H9 (cell line): ENCODE results near the gene TRPC3. TPM values are rescaled to one million over a fixed set of nuclear protein-coding genes. Genes with fewer than 3 reads are reported as not detected.

ENCODE experiments used
- DNase-seq: peaks from one replicate; pipeline ENCODE4 v3.0.0-alpha.2; 2017
- H2AFZ ChIP-seq: one replicate; pipeline ENCODE4 v1.6.1; 2013; ENCODE audit warnings: mild to moderate bottlenecking, low read length, control low read depth, moderate library complexity
- H2AK5ac ChIP-seq: 2 replicates; pipeline ENCODE4 v1.6.1; 2013; ENCODE audit warnings: low read length, control low read depth, mixed read lengths; ENCODE audit not compliant: insufficient read length
- H2BK120ac ChIP-seq: one replicate; pipeline ENCODE4 v1.6.1; 2013; ENCODE audit warnings: low read depth, mild to moderate bottlenecking, low read length, control low read depth, inconsistent platforms; ENCODE audit not compliant: poor library complexity, severe bottlenecking
- H2BK12ac ChIP-seq: 2 replicates; pipeline ENCODE4 v1.6.1; 2013; ENCODE audit warnings: low read length, control low read depth, mixed read lengths, low read depth; ENCODE audit not compliant: insufficient read length
- H2BK15ac ChIP-seq: 2 replicates; pipeline ENCODE4 v1.6.1; 2013; ENCODE audit warnings: low read depth, low read length, control low read depth
- H2BK20ac ChIP-seq: one replicate; pipeline ENCODE4 v1.6.1; 2013; ENCODE audit warnings: low read depth, mild to moderate bottlenecking, low read length, control low read depth, inconsistent platforms; ENCODE audit not compliant: poor library complexity, severe bottlenecking
- H2BK5ac ChIP-seq: 2 replicates; pipeline ENCODE4 v1.6.1; 2013; ENCODE audit warnings: low read length, control low read depth, mixed read lengths; ENCODE audit not compliant: insufficient read length
- H3K14ac ChIP-seq: 2 replicates; pipeline ENCODE4 v1.6.1; 2013; ENCODE audit warnings: low read length, control low read depth; ENCODE audit not compliant: insufficient read depth
- H3K18ac ChIP-seq: 2 replicates; pipeline ENCODE4 v1.6.1; 2013; ENCODE audit warnings: low read depth, mild to moderate bottlenecking, mixed read lengths, low read length, control low read depth; ENCODE audit not compliant: insufficient read length
- H3K23ac ChIP-seq: 2 replicates; pipeline ENCODE4 v1.6.1; 2013; ENCODE audit warnings: low read length, control low read depth, mixed read lengths, low read depth; ENCODE audit not compliant: insufficient read length
- H3K23me2 ChIP-seq: 2 replicates; pipeline ENCODE4 v1.6.1; 2013; ENCODE audit warnings: low read depth, mild to moderate bottlenecking, mixed read lengths, low read length, control low read depth; ENCODE audit not compliant: insufficient read length, poor library complexity, severe bottlenecking
- H3K27ac ChIP-seq: 2 replicates; pipeline ENCODE4 v1.5.1; 2013; ENCODE audit warnings: low read length, control low read depth, mixed read lengths, low read depth; ENCODE audit not compliant: insufficient read length
- H3K27me3 ChIP-seq: 2 replicates; pipeline ENCODE4 v1.6.1; 2013; ENCODE audit warnings: low read length, control low read depth, inconsistent platforms; ENCODE audit not compliant: insufficient read depth
- H3K4ac ChIP-seq: 2 replicates; pipeline ENCODE4 v1.6.1; 2013; ENCODE audit warnings: low read depth, mild to moderate bottlenecking, control low read depth, inconsistent platforms, low read length, moderate library complexity
- H3K4me1 ChIP-seq: 2 replicates; pipeline ENCODE4 v1.6.1; 2013; ENCODE audit warnings: low read length, control low read depth, inconsistent platforms; ENCODE audit not compliant: insufficient read depth
- H3K4me2 ChIP-seq: 2 replicates; pipeline ENCODE4 v1.6.1; 2013; ENCODE audit warnings: low read length, control low read depth, mixed read lengths; ENCODE audit not compliant: insufficient read length, insufficient read depth
- H3K56ac ChIP-seq: 2 replicates; pipeline ENCODE4 v1.6.1; 2013; ENCODE audit warnings: low read depth, mild to moderate bottlenecking, mixed read lengths, low read length, control low read depth; ENCODE audit not compliant: insufficient read length
- H3K79me1 ChIP-seq: 2 replicates; pipeline ENCODE4 v1.6.1; 2013; ENCODE audit warnings: low read depth, mild to moderate bottlenecking, moderate library complexity, low read length, control low read depth, inconsistent platforms; ENCODE audit not compliant: insufficient read depth, poor library complexity, severe bottlenecking
- H3K79me2 ChIP-seq: 2 replicates; pipeline ENCODE4 v1.6.1; 2013; ENCODE audit warnings: low read length, control low read depth, inconsistent platforms; ENCODE audit not compliant: insufficient read depth
- H3K9ac ChIP-seq: 2 replicates; pipeline ENCODE4 v1.6.1; 2013; ENCODE audit warnings: low read length, control low read depth, mixed read lengths; ENCODE audit not compliant: insufficient read length; ENCODE audit errors: extremely low read depth
- H3K9me3 ChIP-seq: one replicate; pipeline ENCODE4 v1.6.1; 2013; ENCODE audit warnings: low read depth, low read length, inconsistent platforms; ENCODE audit not compliant: control insufficient read depth
- H3T11ph ChIP-seq: one replicate; pipeline ENCODE4 v1.6.1; 2013; ENCODE audit warnings: mild to moderate bottlenecking, low read length, control low read depth, inconsistent platforms
- H4K20me1 ChIP-seq: one replicate; pipeline ENCODE4 v1.6.1; 2013; ENCODE audit not compliant: control insufficient read depth, insufficient read length, insufficient read depth
- H4K5ac ChIP-seq: 2 replicates; pipeline ENCODE4 v1.6.1; 2013; ENCODE audit warnings: low read depth, mild to moderate bottlenecking, mixed read lengths, low read length, control low read depth; ENCODE audit not compliant: insufficient read length
- H4K8ac ChIP-seq: replicated peaks from 2 replicates; pipeline ENCODE4 v1.6.1; 2013; ENCODE audit warnings: low read length, control low read depth, mixed read lengths, low read depth; ENCODE audit not compliant: insufficient read length
- H4K91ac ChIP-seq: 2 replicates; pipeline ENCODE4 v1.6.1; 2013; ENCODE audit warnings: low read depth, mild to moderate bottlenecking, moderate library complexity, mixed read lengths, low read length, control low read depth; ENCODE audit not compliant: insufficient read length
- H3K27ac Mint-ChIP-seq, 3 experiments: 2 replicates in 2 of 3; 3 replicates in 1 of 3; pipeline ENCODE4 v1.8.0; 2020 to 2021; ENCODE audit warnings: mixed read lengths in 3 of 3, mild to moderate bottlenecking in 1 of 3, moderate library complexity in 1 of 3
- H3K27me3 Mint-ChIP-seq: 2 replicates; pipeline ENCODE4 v1.8.0; 2021; ENCODE audit warnings: low read depth, mild to moderate bottlenecking, moderate library complexity, mixed read lengths
- H3K36me3 Mint-ChIP-seq, 3 experiments: 2 replicates in 2 of 3; 3 replicates in 1 of 3; pipeline ENCODE4 v1.8.0; 2020 to 2021; ENCODE audit warnings: low read depth in 3 of 3, mixed read lengths in 3 of 3; ENCODE audit not compliant: insufficient read depth in 1 of 3
- H3K4me1 Mint-ChIP-seq, 2 experiments: 2 replicates each; pipeline ENCODE4 v1.8.0; 2020; ENCODE audit warnings: mixed read lengths in 2 of 2
- H3K4me3 Mint-ChIP-seq, 2 experiments: 2 replicates in 1 of 2; 3 replicates in 1 of 2; pipeline ENCODE4 v1.8.0; 2020 to 2021; ENCODE audit warnings: mild to moderate bottlenecking in 2 of 2, mixed read lengths in 2 of 2, moderate library complexity in 1 of 2
- H3K9me3 Mint-ChIP-seq, 2 experiments: 2 replicates in 1 of 2; 3 replicates in 1 of 2; pipeline ENCODE4 v1.8.0; 2020; ENCODE audit warnings: mild to moderate bottlenecking in 2 of 2, mixed read lengths in 2 of 2, moderate library complexity in 1 of 2
- WGBS: extraction: QIAGEN DNeasy Blood & Tissue Kit; methylation state at CpG from one replicate; pipeline ENCODE4 v1.1.7; 2013; ENCODE audit warnings: missing lambda C conversion rate, low lambda C conversion rate, mixed read lengths; ENCODE audit not compliant: insufficient read length; ENCODE audit errors: extremely low coverage; 5-methylcytosine and 5-hydroxymethylcytosine counted together
- total RNA-seq: library from RNA; stranded (reverse); gene quantifications from 2 replicates; pipeline ENCODE4 v1.2.1, GENCODE V29; 2021
- TF ChIP-seq, protein P1 (sequence below): fragments of 200-600 bp; sonication (generic); conservative IDR thresholded peaks from 3 replicates; pipeline ENCODE4 v1.8.0; 2021; ENCODE audit warnings: antibody characterized with exemption, mild to moderate bottlenecking

The TRPC3 gene
- total RNA-seq, 1 experiment from 2014 or later, result 0.13 TPM

- Histone ChIP-seq H3K23ac (no peak overlapping the region), H4K20me1 (no peaks in the 10 kb centered on the region), H2AFZ (no peak overlapping the region), H3K56ac (no peak overlapping the region), H4K5ac (no peak overlapping the region), H2BK15ac (no peak overlapping the region), H2BK20ac (no peak overlapping the region), H4K91ac (no peak overlapping the region), H2BK5ac (no peak overlapping the region), H2BK12ac (no peak overlapping the region), H3K9ac (no peak overlapping the region), H3K4me2 (no peak overlapping the region), H3K79me1 (no peaks in the 10 kb centered on the region), H3K23me2 (no peaks in the 10 kb centered on the region), H3K27me3 (no peaks in the 10 kb centered on the region), H4K8ac (no peak overlapping the region), H3K4ac (no peak overlapping the region), H2AK5ac (no peak overlapping the region), H3K79me2 (no peaks in the 10 kb centered on the region), H3T11ph (no peak overlapping the region), H3K14ac (no peak overlapping the region), H3K18ac (no peak overlapping the region), H3K4me1 (no peaks in the 10 kb centered on the region), H3K9me3 (no peaks in the 10 kb centered on the region), H2BK120ac (no peak overlapping the region), H3K27ac (no peak overlapping the region)
- no peak overlapping the region for H3K4me3 Mint-ChIP-seq
- no peak for DNase-seq
- H3K27ac Mint-ChIP-seq, result no peak overlapping the region
- H3K36me3 Mint-ChIP-seq, result no peaks in the 10 kb centered on the region
- H3K27me3 Mint-ChIP-seq, result no peaks in the 10 kb centered on the region
- no peaks in the 10 kb centered on the region for H3K9me3 Mint-ChIP-seq
- WGBS, result no CpG with 5 or more reads among the region's 1 CpG
- TF ChIP-seq, protein P1, sequence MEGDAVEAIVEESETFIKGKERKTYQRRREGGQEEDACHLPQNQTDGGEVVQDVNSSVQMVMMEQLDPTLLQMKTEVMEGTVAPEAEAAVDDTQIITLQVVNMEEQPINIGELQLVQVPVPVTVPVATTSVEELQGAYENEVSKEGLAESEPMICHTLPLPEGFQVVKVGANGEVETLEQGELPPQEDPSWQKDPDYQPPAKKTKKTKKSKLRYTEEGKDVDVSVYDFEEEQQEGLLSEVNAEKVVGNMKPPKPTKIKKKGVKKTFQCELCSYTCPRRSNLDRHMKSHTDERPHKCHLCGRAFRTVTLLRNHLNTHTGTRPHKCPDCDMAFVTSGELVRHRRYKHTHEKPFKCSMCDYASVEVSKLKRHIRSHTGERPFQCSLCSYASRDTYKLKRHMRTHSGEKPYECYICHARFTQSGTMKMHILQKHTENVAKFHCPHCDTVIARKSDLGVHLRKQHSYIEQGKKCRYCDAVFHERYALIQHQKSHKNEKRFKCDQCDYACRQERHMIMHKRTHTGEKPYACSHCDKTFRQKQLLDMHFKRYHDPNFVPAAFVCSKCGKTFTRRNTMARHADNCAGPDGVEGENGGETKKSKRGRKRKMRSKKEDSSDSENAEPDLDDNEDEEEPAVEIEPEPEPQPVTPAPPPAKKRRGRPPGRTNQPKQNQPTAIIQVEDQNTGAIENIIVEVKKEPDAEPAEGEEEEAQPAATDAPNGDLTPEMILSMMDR, result no peak
- H3K4me1 Mint-ChIP-seq, result no peaks in the 10 kb centered on the region
Observed at GRCh38 chr4:121968859-121969258, 17.0 kb upstream of the TRPC3 start.
